Retinal pigment epithelial cell (primary cell): ENCODE results near the gene M1AP.
A peak's percentile ranks its signal among the peaks of the same experiment; 100 is the strongest.

ENCODE experiments used
- DNase-seq: peaks from one replicate; pipeline ENCODE4 v3.0.0-alpha.2; 2010; ENCODE audit warnings: low read depth
- H3K4me3 ChIP-seq: 2 replicates; pipeline ENCODE4 v1.5.1; 2011; ENCODE audit warnings: mild to moderate bottlenecking, low read length, control low read depth, moderate library complexity
- TF ChIP-seq, protein P1 (sequence below): conservative IDR thresholded peaks from 2 replicates; pipeline ENCODE4 v1.5.1; 2011; ENCODE audit warnings: low read depth, low read length, control low read depth, inconsistent platforms

The M1AP gene

DNA sequence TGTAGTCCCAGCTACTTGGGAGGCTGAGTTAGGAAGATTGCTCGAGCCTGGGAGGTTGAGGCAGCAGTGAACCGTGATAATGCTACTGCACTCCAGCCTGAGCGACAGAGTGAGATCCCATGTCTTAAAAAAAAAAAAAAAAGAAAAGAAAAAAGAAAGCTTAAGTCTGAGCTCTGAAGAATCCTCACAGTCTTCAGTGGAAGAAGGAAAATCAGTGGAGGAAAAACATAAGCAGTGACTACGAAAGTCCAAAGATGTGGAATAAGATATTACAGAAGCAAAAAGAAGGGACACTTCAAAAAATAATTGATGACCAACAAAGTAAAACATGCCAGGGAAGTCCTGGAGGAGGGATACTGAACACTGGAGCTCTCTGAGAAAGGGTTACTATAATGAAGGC is 137.9 kb downstream of the M1AP start:
- TF ChIP-seq, protein P1, sequence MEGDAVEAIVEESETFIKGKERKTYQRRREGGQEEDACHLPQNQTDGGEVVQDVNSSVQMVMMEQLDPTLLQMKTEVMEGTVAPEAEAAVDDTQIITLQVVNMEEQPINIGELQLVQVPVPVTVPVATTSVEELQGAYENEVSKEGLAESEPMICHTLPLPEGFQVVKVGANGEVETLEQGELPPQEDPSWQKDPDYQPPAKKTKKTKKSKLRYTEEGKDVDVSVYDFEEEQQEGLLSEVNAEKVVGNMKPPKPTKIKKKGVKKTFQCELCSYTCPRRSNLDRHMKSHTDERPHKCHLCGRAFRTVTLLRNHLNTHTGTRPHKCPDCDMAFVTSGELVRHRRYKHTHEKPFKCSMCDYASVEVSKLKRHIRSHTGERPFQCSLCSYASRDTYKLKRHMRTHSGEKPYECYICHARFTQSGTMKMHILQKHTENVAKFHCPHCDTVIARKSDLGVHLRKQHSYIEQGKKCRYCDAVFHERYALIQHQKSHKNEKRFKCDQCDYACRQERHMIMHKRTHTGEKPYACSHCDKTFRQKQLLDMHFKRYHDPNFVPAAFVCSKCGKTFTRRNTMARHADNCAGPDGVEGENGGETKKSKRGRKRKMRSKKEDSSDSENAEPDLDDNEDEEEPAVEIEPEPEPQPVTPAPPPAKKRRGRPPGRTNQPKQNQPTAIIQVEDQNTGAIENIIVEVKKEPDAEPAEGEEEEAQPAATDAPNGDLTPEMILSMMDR = no peak
- no peak for DNase-seq
- H3K4me3 ChIP-seq = no peak overlapping the region

DNA sequence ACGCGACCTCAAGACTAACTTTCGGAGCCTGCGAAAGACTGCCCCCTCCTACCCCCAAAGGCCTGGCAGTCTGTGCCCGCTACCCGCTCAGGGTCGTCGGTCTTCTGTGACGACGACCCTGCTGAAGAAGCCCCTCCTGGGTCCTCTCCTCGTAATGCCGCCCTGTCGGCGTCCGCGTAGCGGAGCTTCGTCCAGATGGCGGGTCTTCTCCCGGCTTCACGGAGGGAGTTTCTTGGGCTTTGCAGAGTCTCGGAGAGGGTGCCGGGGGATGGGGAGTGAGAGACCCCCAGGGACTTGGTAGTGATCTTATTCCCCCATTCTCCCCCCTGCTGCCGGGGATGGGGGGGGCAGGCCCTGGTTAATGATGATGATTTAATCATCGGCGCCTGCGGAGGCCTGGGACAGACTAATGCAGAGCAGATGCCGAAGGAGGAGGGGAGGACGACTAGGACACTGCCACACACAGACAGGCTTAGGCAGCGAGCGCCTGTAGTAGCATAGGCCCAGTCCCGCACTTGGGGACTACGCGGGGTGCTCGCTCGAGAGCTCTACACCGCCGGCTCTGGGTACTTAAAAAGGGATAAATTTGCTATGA is 140.1 kb downstream of the M1AP start:
- peak overlapping the region; percentile 98 for H3K4me3 ChIP-seq
- DNase-seq = no peak

More for the DNA sequence above, 140.1 kb downstream of the M1AP start:
- TF ChIP-seq, protein P1 = no peak
